Activated B cell treated with CpG ODN at 0.5 μM for 24 hours (primary cell): ENCODE results near the gene PAPOLG. TPM values are rescaled to one million over a fixed set of nuclear protein-coding genes. Genes with fewer than 3 reads are reported as not detected.
"Not testable (repeated sequence)": the region's sequence is repeated elsewhere in the genome, so short reads cannot be mapped to it uniquely, and the experiment has no call there.

ENCODE experiments used
- ATAC-seq: fragments of 200-7000 bp; cut with Tn5 transposase; one replicate; pipeline ENCODE4 v1.10.0; 2021; ENCODE audit warnings: low read depth, mild to moderate bottlenecking, moderate library complexity
- CTCF ChIA-PET: fragments of 350-600 bp; sonication (Branson Sonifier 250); formaldehyde crosslinking; loops from one replicate; lab custom pipeline; 2021; ENCODE audit warnings: antibody characterized with exemption; lab: Charles Lee
- POLR2A ChIA-PET: fragments of 350-600 bp; sonication (Branson Sonifier 250); formaldehyde crosslinking; loops from one replicate; lab custom pipeline; 2021; ENCODE audit warnings: antibody characterized with exemption; lab: Charles Lee
- DNase-seq: peaks from one replicate; pipeline ENCODE4 v3.0.0; 2022
- H3K27ac Mint-ChIP-seq: one replicate; pipeline ENCODE4 v1.8.0; 2020; ENCODE audit warnings: mixed read lengths
- H3K27me3 Mint-ChIP-seq: one replicate; pipeline ENCODE4 v1.8.0; 2021; ENCODE audit warnings: mixed read lengths
- H3K36me3 Mint-ChIP-seq: one replicate; pipeline ENCODE4 v1.8.0; 2021; ENCODE audit warnings: low read depth, mixed read lengths
- H3K4me1 Mint-ChIP-seq: one replicate; pipeline ENCODE4 v1.8.0; 2021; ENCODE audit warnings: mixed read lengths
- H3K4me3 Mint-ChIP-seq: one replicate; pipeline ENCODE4 v1.8.0; 2020; ENCODE audit warnings: mild to moderate bottlenecking, mixed read lengths
- H3K9me3 Mint-ChIP-seq: one replicate; pipeline ENCODE4 v1.8.0; 2020; ENCODE audit warnings: mixed read lengths
- CTCF ChIP-seq: fragments of 200-600 bp; IDR thresholded peaks from one replicate; pipeline ENCODE4 v1.8.0; 2022; ENCODE audit warnings: antibody characterized with exemption, mild to moderate bottlenecking
- intact Hi-C: fragments of 100-400 bp; cut with micrococcal nuclease; formaldehyde crosslinking; loops from one replicate; pipeline ENCODE4 v1.15.1; 2024
- total RNA-seq: library from RNA; stranded (reverse); gene quantifications from 2 replicates; pipeline ENCODE4 v1.2.3, GENCODE V29; 2022

PAPOLG gene
- total RNA-seq, 1 donor from 2014 or later, result 20.3 TPM

- H3K4me1 Mint-ChIP-seq, result peaks cover 36% of the 10 kb centered on the region
- TF ChIP-seq CTCF, result no peak
- ATAC-seq, result no peak
- POLR2A ChIA-PET, result no interaction called here
- no peaks in the 10 kb centered on the region for H3K36me3 Mint-ChIP-seq
- no peaks in the 10 kb centered on the region for H3K27me3 Mint-ChIP-seq
- no peak for DNase-seq
- H3K4me3 Mint-ChIP-seq, result no peak overlapping the region
- H3K27ac Mint-ChIP-seq, result no peak overlapping the region
- CTCF ChIA-PET, result no interaction called here
- intact Hi-C loops, result no loop called here
- H3K9me3 Mint-ChIP-seq, result no peaks in the 10 kb centered on the region
These were observed 55.7 kb downstream of the PAPOLG start for GRCh38 chr2:60811491-60812375.

- H3K4me1 Mint-ChIP-seq, result peaks cover 50% of the 10 kb centered on the region
- not testable (repeated sequence) for H3K27ac Mint-ChIP-seq, H3K4me3 Mint-ChIP-seq
These were observed 61.1 kb downstream of the PAPOLG start for GRCh38 chr2:60817191-60817590.

GRCh38 chr2:60818272-60818671 is 62.2 kb downstream of the PAPOLG start:
- peak; percentile 72 for ATAC-seq
- POLR2A ChIA-PET, result interaction anchor here (0.7 to 2.9 kb wide), 13 partner anchors 10 to 181 kb away, joined by 3 to 47 read pairs (median 3); partner anchors contain the start of gene REL
- no peak for DNase-seq
- Mint-ChIP-seq H3K4me1 (peaks cover 50% of the 10 kb centered on the region), H3K4me3 (peak overlapping the region; percentile 50), H3K27me3 (no peaks in the 10 kb centered on the region), H3K9me3 (no peaks in the 10 kb centered on the region), H3K36me3 (no peaks in the 10 kb centered on the region), H3K27ac (peak overlapping the region; percentile 67)
- no peak for TF ChIP-seq CTCF
- intact Hi-C loops, result loop anchor here (1.0 to 2.0 kb wide), 4 partner anchors 11 to 73 kb away; partner anchors contain the start of gene REL
- CTCF ChIA-PET, result interaction anchor here (0.7 to 3.3 kb wide), 14 partner anchors 10 to 181 kb away, joined by 3 to 21 read pairs (median 5); partner anchors contain the start of gene REL

More at GRCh38 chr2:60817191-60817590, 61.1 kb downstream of the PAPOLG start:
- intact Hi-C loops, H3K27me3 Mint-ChIP-seq, ATAC-seq, H3K36me3 Mint-ChIP-seq, H3K9me3 Mint-ChIP-seq, DNase-seq: not testable (repeated sequence)
- ChIA-PET CTCF (interaction anchor here (1.0 to 2.8 kb wide), 8 partner anchors 9 to 182 kb away, joined by 4 to 19 read pairs (median 6); partner anchors contain the start of gene REL), POLR2A (interaction anchor here (1.0 to 2.9 kb wide), 9 partner anchors 10 to 182 kb away, joined by 3 to 47 read pairs (median 5); partner anchors contain the start of gene REL)

GRCh38 chr2:60819155-60819862 is 63.2 kb downstream of the PAPOLG start:
- CTCF ChIA-PET, result interaction anchor here (1.6 to 3.3 kb wide), 5 partner anchors 11 to 180 kb away, joined by 4 to 21 read pairs (median 6); no protein-coding TSS in a partner anchor
- DNase-seq (no peak), ATAC-seq (no peak)
- intact Hi-C loops, result loop anchor here (2.0 kb wide), 1 partner anchor 71 kb away; no protein-coding TSS in a partner anchor
- Mint-ChIP-seq H3K27ac (peak overlapping the region; percentile 67), H3K36me3 (no peaks in the 10 kb centered on the region), H3K4me3 (no peak overlapping the region), H3K9me3 (no peaks in the 10 kb centered on the region), H3K4me1 (peaks cover 50% of the 10 kb centered on the region), H3K27me3 (no peaks in the 10 kb centered on the region)
- TF ChIP-seq CTCF, result no peak
- POLR2A ChIA-PET, result interaction anchor here (0.6 to 3.4 kb wide), 6 partner anchors 12 to 65 kb away, joined by 3 to 23 read pairs (median 8); partner anchors contain the start of gene REL

GRCh38 chr2:60819936-60820335 is 63.9 kb downstream of the PAPOLG start:
- Mint-ChIP-seq H3K4me3 (no peak overlapping the region), H3K36me3 (no peaks in the 10 kb centered on the region), H3K4me1 (peaks cover 50% of the 10 kb centered on the region), H3K27ac (no peak overlapping the region), H3K27me3 (no peaks in the 10 kb centered on the region), H3K9me3 (no peaks in the 10 kb centered on the region)
- CTCF ChIA-PET, result interaction anchor here (1.6 to 3.3 kb wide), 3 partner anchors 15 to 179 kb away, joined by 4 to 21 read pairs (median 19); no protein-coding TSS in a partner anchor
- no peak for TF ChIP-seq CTCF
- DNase-seq (no peak), ATAC-seq (no peak)
- POLR2A ChIA-PET, result interaction anchor here (0.5 to 3.4 kb wide), 7 partner anchors 15 to 65 kb away, joined by 3 to 23 read pairs (median 6); partner anchors contain the start of gene REL
- intact Hi-C loops, result loop anchor here (2.0 kb wide), 1 partner anchor 71 kb away; no protein-coding TSS in a partner anchor
